Sigmoid colon (tissue), 4 donors: ENCODE data around the gene KRT6A.

Experiments used
- POLR2A ChIP-seq, 2 donors: fragments of 450-650 bp; IDR thresholded peaks; one replicate each; pipeline ENCODE4 v1.6.1; 2016; ENCODE audit warnings: antibody characterized with exemption in 2 of 2, mild to moderate bottlenecking in 2 of 2, moderate library complexity in 2 of 2
- POLR2AphosphoS5 ChIP-seq, 4 donors: sonication (generic); formaldehyde crosslinking; IDR thresholded peaks; one replicate each; pipeline ENCODE4 v1.6.1; 2017; ENCODE audit warnings: antibody characterized with exemption in 4 of 4
- TF ChIP-seq, protein P1 (sequence below), 4 experiments: fragments of 450-650 bp in 3 of 4; fragments of 200-600 bp in 1 of 4; IDR thresholded peaks; one replicate each; pipeline ENCODE4 v1.5.1; 2016 to 2019; ENCODE audit warnings: antibody characterized with exemption in 4 of 4, mild to moderate bottlenecking in 3 of 4, moderate library complexity in 2 of 4

DNA sequence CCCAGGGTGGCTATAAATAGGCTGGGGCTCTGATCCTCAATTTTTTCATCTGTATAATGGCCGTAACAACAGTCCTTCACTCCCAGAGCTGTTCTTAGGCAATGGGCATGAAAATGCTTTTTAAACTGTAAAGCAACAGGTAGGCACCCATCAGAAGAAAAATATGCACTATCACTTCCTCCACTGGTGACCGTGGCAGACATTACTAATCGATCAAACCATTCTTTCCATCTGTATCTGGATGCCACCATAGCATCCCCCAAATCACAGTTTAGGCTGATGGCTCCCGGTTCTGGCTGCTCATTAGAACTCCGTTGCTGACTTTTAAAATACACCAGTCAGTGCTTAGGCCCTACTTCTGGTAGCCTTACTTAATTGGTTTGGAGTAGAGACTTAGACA, 48.7 kb upstream of the KRT6A start:
- TF ChIP-seq, protein P1, sequence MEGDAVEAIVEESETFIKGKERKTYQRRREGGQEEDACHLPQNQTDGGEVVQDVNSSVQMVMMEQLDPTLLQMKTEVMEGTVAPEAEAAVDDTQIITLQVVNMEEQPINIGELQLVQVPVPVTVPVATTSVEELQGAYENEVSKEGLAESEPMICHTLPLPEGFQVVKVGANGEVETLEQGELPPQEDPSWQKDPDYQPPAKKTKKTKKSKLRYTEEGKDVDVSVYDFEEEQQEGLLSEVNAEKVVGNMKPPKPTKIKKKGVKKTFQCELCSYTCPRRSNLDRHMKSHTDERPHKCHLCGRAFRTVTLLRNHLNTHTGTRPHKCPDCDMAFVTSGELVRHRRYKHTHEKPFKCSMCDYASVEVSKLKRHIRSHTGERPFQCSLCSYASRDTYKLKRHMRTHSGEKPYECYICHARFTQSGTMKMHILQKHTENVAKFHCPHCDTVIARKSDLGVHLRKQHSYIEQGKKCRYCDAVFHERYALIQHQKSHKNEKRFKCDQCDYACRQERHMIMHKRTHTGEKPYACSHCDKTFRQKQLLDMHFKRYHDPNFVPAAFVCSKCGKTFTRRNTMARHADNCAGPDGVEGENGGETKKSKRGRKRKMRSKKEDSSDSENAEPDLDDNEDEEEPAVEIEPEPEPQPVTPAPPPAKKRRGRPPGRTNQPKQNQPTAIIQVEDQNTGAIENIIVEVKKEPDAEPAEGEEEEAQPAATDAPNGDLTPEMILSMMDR (IDR thresholded peaks at IDR 0.05), result no peak
- TF ChIP-seq POLR2AphosphoS5 (IDR thresholded peaks at IDR 0.05) (no peak), POLR2A (IDR thresholded peaks at IDR 0.05) (no peak)
